GM13977 (cell line): Measurements from ENCODE around the gene IFIT2.
"Not testable (repeated sequence)": the region's sequence is repeated elsewhere in the genome, so short reads cannot be mapped to it uniquely, and the experiment has no call there.

ENCODE experiments used
- DNase-seq: peaks from one replicate; pipeline ENCODE4 v3.0.0; 2012; ENCODE audit warnings: low spot score
- CTCF ChIP-seq: IDR thresholded peaks from 2 replicates; pipeline ENCODE4 v1.5.1; 2012; ENCODE audit warnings: mild to moderate bottlenecking, control low read depth; ENCODE audit not compliant: insufficient read depth; ENCODE audit errors: extremely low read depth, missing control alignments
- in situ Hi-C: fragments of 300-500 bp; cut with MboI; formaldehyde crosslinking; loops from one replicate; pipeline ENCODE4 v1.12.0; 2022; ENCODE audit warnings: low sequenced_read_pairs, low pct_unique_long_range_greater_than_20kb, mixed read lengths, inconsistent platforms; ENCODE audit not compliant: unreplicated experiment

IFIT2 gene, protein sequence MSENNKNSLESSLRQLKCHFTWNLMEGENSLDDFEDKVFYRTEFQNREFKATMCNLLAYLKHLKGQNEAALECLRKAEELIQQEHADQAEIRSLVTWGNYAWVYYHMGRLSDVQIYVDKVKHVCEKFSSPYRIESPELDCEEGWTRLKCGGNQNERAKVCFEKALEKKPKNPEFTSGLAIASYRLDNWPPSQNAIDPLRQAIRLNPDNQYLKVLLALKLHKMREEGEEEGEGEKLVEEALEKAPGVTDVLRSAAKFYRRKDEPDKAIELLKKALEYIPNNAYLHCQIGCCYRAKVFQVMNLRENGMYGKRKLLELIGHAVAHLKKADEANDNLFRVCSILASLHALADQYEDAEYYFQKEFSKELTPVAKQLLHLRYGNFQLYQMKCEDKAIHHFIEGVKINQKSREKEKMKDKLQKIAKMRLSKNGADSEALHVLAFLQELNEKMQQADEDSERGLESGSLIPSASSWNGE

GRCh38 chr10:89301721-89302445 is at the start of gene IFIT2:
IFIT2 (plus strand) TSS chr10:89302046; CDS start chr10:89302124, 78 bp downstream.
- no peak for TF ChIP-seq CTCF
- in situ Hi-C loops = no loop called here
- peak; percentile 37 for DNase-seq

DNA sequence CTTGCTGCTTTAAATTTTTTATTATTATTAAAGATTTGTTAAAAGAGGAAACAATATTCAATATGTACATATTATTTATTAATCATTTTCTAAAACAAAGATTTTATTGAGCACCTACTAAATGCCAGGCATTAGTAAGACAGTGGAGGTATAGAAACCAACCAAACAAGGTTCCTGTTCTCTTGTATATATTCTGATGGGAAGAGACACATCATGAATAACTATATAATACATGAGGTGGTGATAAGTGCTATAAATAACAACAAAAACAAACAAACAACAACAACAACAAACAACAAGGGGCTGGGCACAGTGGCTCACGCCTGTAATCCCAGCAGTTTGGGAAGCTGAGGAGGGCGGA is 49.6 kb upstream of the IFIT2 start:
- in situ Hi-C loops = loop anchor here (10.0 kb wide), 1 partner anchor 133 kb away; no protein-coding TSS in a partner anchor
- no peak for DNase-seq
- no peak for TF ChIP-seq CTCF

- in situ Hi-C loops = loop anchor here (10.0 kb wide), 1 partner anchor 130 kb away; no protein-coding TSS in a partner anchor
- DNase-seq = not testable (repeated sequence)
Measured at GRCh38 chr10:89255091-89255579, 46.7 kb upstream of the IFIT2 start.

GRCh38 chr10:89255793-89256192 is 46.1 kb upstream of the IFIT2 start:
- in situ Hi-C loops = loop anchor here (10.0 kb wide), 1 partner anchor 129 kb away; no protein-coding TSS in a partner anchor
- TF ChIP-seq CTCF = no peak
- no peak for DNase-seq

GRCh38 chr10:89256340-89256739 is 45.5 kb upstream of the IFIT2 start:
- TF ChIP-seq CTCF = no peak
- DNase-seq = no peak
- in situ Hi-C loops = loop anchor here (10.0 kb wide), 1 partner anchor 128 kb away; no protein-coding TSS in a partner anchor

DNA sequence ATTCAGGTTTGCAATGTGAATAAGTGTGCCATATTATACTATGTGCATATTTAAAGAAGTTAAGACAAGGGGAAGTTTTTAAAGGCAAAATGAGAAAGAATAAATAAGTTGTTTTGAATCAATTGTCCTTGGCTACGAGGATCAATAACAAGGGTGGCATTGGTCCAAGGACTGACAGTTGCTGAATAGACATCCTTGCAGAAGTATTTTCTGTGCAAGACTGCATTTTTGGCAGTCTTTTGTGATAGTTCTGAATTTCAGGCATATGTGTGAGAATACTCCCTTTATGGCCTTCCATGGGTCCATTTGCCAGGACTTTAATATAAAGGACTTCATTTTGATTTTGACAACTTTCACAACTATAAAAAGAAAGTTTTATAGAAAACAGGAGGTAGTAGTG is 44.9 kb upstream of the IFIT2 start:
- in situ Hi-C loops = loop anchor here (10.0 kb wide), 1 partner anchor 128 kb away; no protein-coding TSS in a partner anchor
- TF ChIP-seq CTCF = no peak
- no peak for DNase-seq
